K562 (cell line): Measurements from ENCODE around the gene RETREG1. TPM values are rescaled to one million over a fixed set of nuclear protein-coding genes. Genes with fewer than 3 reads are reported as not detected.

Experiments
- ATAC-seq: fragments of 200-7000 bp; cut with Tn5 transposase; 3 replicates; pipeline ENCODE4 v1.9.1; 2020; ENCODE audit warnings: moderate library complexity
- BruUV-seq: library from RNA; stranded (reverse); fragments of 400-500 nt; replicated peaks from 2 replicates; lab custom pipeline; 2021; lab: Mats Ljungman, UMichigan
- CTCF ChIA-PET: fragments of 300-600 bp; formaldehyde crosslinking; extraction: SDS; loops from one replicate; lab custom pipeline; 2021; ENCODE audit warnings: low intra/inter-chr PET ratio; lab: Yijun Ruan, JAX
- POLR2A ChIA-PET: fragments of 300-600, 350-650 bp; sonication (Branson Sonifier 250); formaldehyde crosslinking; extraction: SDS; loops from one replicate; lab custom pipeline; 2021; ENCODE audit warnings: antibody characterized with exemption, inconsistent platforms; lab: Yijun Ruan, JAX
- DNase-seq, 4 experiments: peaks; one replicate each; pipeline versions ENCODE4 v3.0.0 to v3.0.0-alpha.2; 2011 to 2018; ENCODE audit warnings: low spot score in 3 of 4, mixed read lengths in 3 of 4; ENCODE audit errors: extremely low read depth in 1 of 4
- FAIRE-seq: peaks from 2 replicates; lab custom pipeline; 2011; peaks lifted over from hg19 to GRCh38; lab: Jason Lieb, UNC
- H2AFZ ChIP-seq: 2 replicates; pipeline ENCODE4 v1.6.0; 2011; ENCODE audit warnings: low read depth, low read length, control low read depth, inconsistent platforms
- H3K27ac ChIP-seq: fragments of 200-600 bp; 3 replicates; pipeline ENCODE4 v1.8.0; 2011; ENCODE audit warnings: low read depth, mild to moderate bottlenecking, control low read depth, inconsistent platforms, low read length, moderate library complexity, mixed read lengths; ENCODE audit errors: extremely low read depth
- H3K27me3 ChIP-seq, 2 experiments: fragments of 300-600 bp in 1 of 2; 2 replicates in 1 of 2; 3 replicates in 1 of 2; pipeline versions ENCODE4 v1.6.0 to v1.8.0; 2011; ENCODE audit warnings: inconsistent platforms in 2 of 2, low read length in 2 of 2, mild to moderate bottlenecking in 1 of 2, mixed read lengths in 1 of 2, moderate library complexity in 1 of 2; ENCODE audit not compliant: control insufficient read depth in 2 of 2, insufficient read depth in 2 of 2
- H3K36me3 ChIP-seq: fragments of 300-600 bp; 3 replicates; pipeline ENCODE4 v1.8.0; 2011; ENCODE audit warnings: mild to moderate bottlenecking, low read length, inconsistent platforms; ENCODE audit not compliant: control insufficient read depth, insufficient read depth
- H3K4me1 ChIP-seq, 2 experiments: fragments of 200-600 bp in 1 of 2; replicated peaks in 1 of 2; 2 replicates in 1 of 2; 3 replicates in 1 of 2; pipeline versions ENCODE4 v1.5.1 to v1.8.0; 2011; ENCODE audit warnings: inconsistent platforms in 2 of 2, low read length in 2 of 2, mild to moderate bottlenecking in 1 of 2, mixed read lengths in 1 of 2, moderate library complexity in 1 of 2; ENCODE audit not compliant: control insufficient read depth in 2 of 2, insufficient read depth in 2 of 2
- H3K4me2 ChIP-seq: 2 replicates; pipeline ENCODE4 v1.6.1; 2011; ENCODE audit warnings: low read length, control low read depth, inconsistent platforms, mixed read lengths; ENCODE audit not compliant: insufficient read depth
- H3K4me3 ChIP-seq: fragments of 200-600 bp; sonication (generic), shearing (Covaris generic); 2 replicates; pipeline ENCODE4 v1.5.1; 2016; ENCODE audit warnings: control low read depth, inconsistent platforms
- H3K79me2 ChIP-seq: fragments of 200-600 bp; 3 replicates; pipeline ENCODE4 v1.8.0; 2011; ENCODE audit warnings: low read length, inconsistent platforms; ENCODE audit not compliant: control insufficient read depth, insufficient read depth
- H3K9ac ChIP-seq, 2 experiments: 2 replicates each; pipeline versions ENCODE4 v1.6.0 to v1.6.1; 2011; ENCODE audit warnings: low read depth in 2 of 2, low read length in 2 of 2, control low read depth in 1 of 2, inconsistent platforms in 1 of 2, mild to moderate bottlenecking in 1 of 2, mixed read lengths in 1 of 2; ENCODE audit not compliant: insufficient read depth in 1 of 2
- H3K9me1 ChIP-seq: one replicate; pipeline ENCODE4 v1.6.0; 2011; ENCODE audit warnings: inconsistent platforms, mild to moderate bottlenecking, low read length, moderate library complexity; ENCODE audit not compliant: control insufficient read depth, insufficient read depth
- H3K9me3 ChIP-seq: replicated peaks from 2 replicates; pipeline ENCODE4 v1.5.1; 2011; ENCODE audit warnings: low read depth, low read length, inconsistent platforms; ENCODE audit not compliant: control insufficient read depth, insufficient read depth
- H4K20me1 ChIP-seq: replicated peaks from 2 replicates; pipeline ENCODE4 v1.6.1; 2011; ENCODE audit warnings: low read length, inconsistent platforms, mixed read lengths; ENCODE audit not compliant: control insufficient read depth, insufficient read depth
- ARHGAP35 ChIP-seq: fragments of 450-650 bp; IDR thresholded peaks from 2 replicates; pipeline ENCODE4 v1.6.1; 2018; ENCODE audit not compliant: partially characterized antibody
- BCOR ChIP-seq: fragments of 450-650 bp; IDR thresholded peaks from 2 replicates; pipeline ENCODE4 v1.6.1; 2016
- EHMT2 ChIP-seq: fragments of 450-650 bp; IDR thresholded peaks from 2 replicates; pipeline ENCODE4 v1.6.1; 2018; ENCODE audit warnings: antibody characterized with exemption
- ETV5 ChIP-seq: sonication (generic); formaldehyde crosslinking; IDR thresholded peaks from 2 replicates; pipeline ENCODE4 v1.4.0; 2020; ENCODE audit warnings: low read depth, mild to moderate bottlenecking, missing genetic modification reagents
- FOS ChIP-seq: IDR thresholded peaks from 3 replicates; pipeline ENCODE4 v1.6.1; 2011; ENCODE audit not compliant: insufficient read length; ENCODE audit errors: extremely low read depth
- HDAC8 ChIP-seq: fragments of 450-650 bp; IDR thresholded peaks from 2 replicates; pipeline ENCODE4 v1.6.1; 2016; ENCODE audit warnings: mild to moderate bottlenecking, missing genetic modification characterization, moderate library complexity, missing compliant biosample characterization
- RBM14 ChIP-seq: fragments of 200-400 bp; formaldehyde crosslinking; IDR thresholded peaks from 2 replicates; pipeline ENCODE4 v1.6.1; 2018; ENCODE audit warnings: low read depth, mild to moderate bottlenecking, low read length, moderate library complexity, borderline replicate concordance; ENCODE audit not compliant: insufficient read depth
- THRAP3 ChIP-seq: fragments of 450-650 bp; IDR thresholded peaks from 2 replicates; pipeline ENCODE4 v1.6.1; 2016; ENCODE audit warnings: mild to moderate bottlenecking, inconsistent platforms, borderline replicate concordance
- ZEB2 ChIP-seq: fragments of 450-650 bp; IDR thresholded peaks from 2 replicates; pipeline ENCODE4 v1.6.1; 2016
- ZKSCAN1 ChIP-seq: fragments of 150-350 bp; IDR thresholded peaks from 2 replicates; pipeline ENCODE4 v1.6.1; 2016; ENCODE audit warnings: low read depth, low read length
- ZNF124 ChIP-seq: sonication (generic); formaldehyde crosslinking; IDR thresholded peaks from 2 replicates; pipeline ENCODE4 v1.8.1; 2022; ENCODE audit warnings: missing genetic modification reagents
- WGBS: fragments of 100-300 bp; shearing (Covaris generic); methylation state at CpG from one replicate; pipeline ENCODE4 v1.1.6; 2016; ENCODE audit warnings: low coverage, mixed read lengths; ENCODE audit not compliant: insufficient coverage; ENCODE audit errors: missing lambda C conversion rate; 5-methylcytosine and 5-hydroxymethylcytosine counted together
- in situ Hi-C: fragments of 300-500 bp; cut with MboI; formaldehyde crosslinking; loops from 4 replicates; pipeline ENCODE4 v1.15.0; 2018; ENCODE audit warnings: inconsistent platforms, mixed read lengths
- intact Hi-C: fragments of 100-400 bp; cut with micrococcal nuclease; formaldehyde crosslinking; loops from 2 replicates; pipeline ENCODE4 v1.14.2; 2022
- polyA plus RNA-seq, 8 experiments: library from polyadenylated mRNA; depleted of rRNA in 4 of 8; stranded (reverse) in 5 of 8; unstranded in 3 of 8; fragments of >200 nt; fragmentation: Nextera tagmentation in 2 of 8; fragmentation: Illumina TruSeq in 1 of 8; extraction: Ambion mirVana in 2 of 8; extraction: Trizol in 1 of 8; gene quantifications; 2 replicates each; pipeline versions ENCODE4 v1.2.1 to v1.2.3, GENCODE V29; 2011 to 2014; ENCODE audit warnings: inconsistent platforms in 1 of 8, missing spikeins in 1 of 8
- total RNA-seq, 7 experiments: library from RNA; depleted of rRNA in 6 of 7; stranded (reverse); fragments of >200 nt in 6 of 7; fragmentation: Illumina TruSeq in 2 of 7; extraction: Trizol in 2 of 7; gene quantifications; 2 replicates each; pipeline versions ENCODE4 v1.2.1 to v1.2.3, GENCODE V29; 2011 to 2021; ENCODE audit warnings: low replicate concordance in 1 of 7
- TF ChIP-seq, protein P1 (sequence below): fragments of 250-450 bp; sonication (Bioruptor Pico); IDR thresholded peaks from 2 replicates; pipeline ENCODE4 v1.5.1; 2021; ENCODE audit warnings: mild to moderate bottlenecking
- TF ChIP-seq, protein P2 (sequence below): fragments of 250-450 bp; sonication (Bioruptor Pico); IDR thresholded peaks from 2 replicates; pipeline ENCODE4 v1.6.1; 2021; ENCODE audit warnings: mild to moderate bottlenecking
- TF ChIP-seq, protein P3 (sequence below): IDR thresholded peaks from 3 replicates; pipeline ENCODE4 v1.6.1; 2011; ENCODE audit warnings: borderline replicate concordance, mild to moderate bottlenecking; ENCODE audit not compliant: insufficient read length, insufficient read depth
- TF ChIP-seq, protein P4 (sequence below): sonication (generic); formaldehyde crosslinking; IDR thresholded peaks from 2 replicates; pipeline ENCODE4 v1.8.0; 2023; ENCODE audit warnings: missing genetic modification reagents, mild to moderate bottlenecking, borderline replicate concordance

Gene RETREG1
- total and polyA plus RNA-seq, 9 of the 15 experiments (the other 6 are each of a cell fraction or from before 2014, with no cell fraction given), result 0.01 to 0.20 (median 0.08) TPM; not detected in 5

DNA sequence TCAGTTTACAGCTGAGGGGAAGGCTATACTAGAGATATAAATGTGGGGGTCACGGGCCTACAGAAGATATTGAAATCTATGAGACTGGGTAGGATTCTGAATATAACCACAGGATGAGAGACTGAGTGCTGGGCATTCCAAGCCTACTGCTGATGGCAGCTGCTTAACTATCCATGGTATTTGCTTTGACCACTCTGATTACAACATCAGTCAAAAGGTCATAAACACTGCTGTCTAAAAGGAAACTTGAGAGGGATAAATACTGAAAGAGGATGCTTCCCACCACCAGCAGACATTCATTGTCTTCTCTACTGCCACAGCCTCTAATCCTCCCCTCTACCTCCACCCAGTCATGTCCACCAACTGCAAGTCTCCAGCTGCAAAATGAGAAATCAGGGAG is 155.0 kb downstream of the RETREG1 start:
- 89% methylated on average over 1 of the region's 1 CpG for WGBS
- H3K36me3 ChIP-seq, result peaks cover 75% of the 10 kb centered on the region
- H3K27me3 ChIP-seq, result no peaks in the 10 kb centered on the region
- H3K79me2 ChIP-seq, result peaks cover 49% of the 10 kb centered on the region
- H3K9me1 ChIP-seq, result peaks cover 4% of the 10 kb centered on the region
- peaks cover 9% of the 10 kb centered on the region; the same call in 1 of the 2 replicates for H4K20me1 ChIP-seq
- peaks cover 2 to 15% of the 10 kb centered on the region in 2 experiments; a peak in 3 of 5 replicates for H3K4me1 ChIP-seq
- no peak overlapping the region for H2AFZ ChIP-seq
- H3K4me3 ChIP-seq, result no peak overlapping the region
- BruUV-seq, result no TSS peak
- H3K27ac ChIP-seq, result no peak overlapping the region
- DNase-seq (no peak), ATAC-seq (no peak), FAIRE-seq (no peak)
- intact Hi-C loops, result no loop called here
- no peak overlapping the region for H3K4me2 ChIP-seq
- CTCF ChIA-PET, result no interaction called here
- H3K9me3 ChIP-seq, result no peaks in the 10 kb centered on the region
- POLR2A ChIA-PET, result interaction anchor here (2.0 kb wide), 1 partner anchor 10 kb away, joined by 7 read pairs; no protein-coding TSS in a partner anchor
- in situ Hi-C loops, result no loop called here
- no peak overlapping the region for H3K9ac ChIP-seq
- TF ChIP-seq ETV5 (CRISPR knock-in tag) (no peak), FOS (no peak), EHMT2 (no peak), ZKSCAN1 (no peak), BCOR (no peak), RBM14 (no peak), ZEB2 (no peak), ZNF124 (CRISPR knock-in tag) (no peak), HDAC8 (tag) (no peak), THRAP3 (no peak), ARHGAP35 (no peak)
- TF ChIP-seq, protein P1, sequence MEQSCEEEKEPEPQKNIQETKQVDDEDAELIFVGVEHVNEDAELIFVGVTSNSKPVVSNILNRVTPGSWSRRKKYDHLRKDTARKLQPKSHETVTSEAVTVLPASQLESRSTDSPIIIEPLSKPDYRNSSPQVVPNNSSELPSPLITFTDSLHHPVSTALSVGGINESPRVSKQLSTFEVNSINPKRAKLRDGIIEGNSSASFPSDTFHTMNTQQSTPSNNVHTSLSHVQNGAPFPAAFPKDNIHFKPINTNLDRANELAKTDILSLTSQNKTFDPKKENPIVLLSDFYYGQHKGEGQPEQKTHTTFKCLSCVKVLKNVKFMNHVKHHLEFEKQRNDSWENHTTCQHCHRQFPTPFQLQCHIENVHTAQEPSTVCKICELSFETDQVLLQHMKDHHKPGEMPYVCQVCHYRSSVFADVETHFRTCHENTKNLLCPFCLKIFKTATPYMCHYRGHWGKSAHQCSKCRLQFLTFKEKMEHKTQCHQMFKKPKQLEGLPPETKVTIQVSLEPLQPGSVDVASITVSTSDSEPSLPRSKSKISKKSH (CRISPR knock-in tag), result no peak
- TF ChIP-seq, protein P2, sequence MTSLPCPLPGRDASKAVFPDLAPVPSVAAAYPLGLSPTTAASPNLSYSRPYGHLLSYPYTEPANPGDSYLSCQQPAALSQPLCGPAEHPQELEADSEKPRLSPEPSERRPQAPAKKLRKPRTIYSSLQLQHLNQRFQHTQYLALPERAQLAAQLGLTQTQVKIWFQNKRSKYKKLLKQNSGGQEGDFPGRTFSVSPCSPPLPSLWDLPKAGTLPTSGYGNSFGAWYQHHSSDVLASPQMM (CRISPR knock-in tag), result no peak
- TF ChIP-seq, protein P3, sequence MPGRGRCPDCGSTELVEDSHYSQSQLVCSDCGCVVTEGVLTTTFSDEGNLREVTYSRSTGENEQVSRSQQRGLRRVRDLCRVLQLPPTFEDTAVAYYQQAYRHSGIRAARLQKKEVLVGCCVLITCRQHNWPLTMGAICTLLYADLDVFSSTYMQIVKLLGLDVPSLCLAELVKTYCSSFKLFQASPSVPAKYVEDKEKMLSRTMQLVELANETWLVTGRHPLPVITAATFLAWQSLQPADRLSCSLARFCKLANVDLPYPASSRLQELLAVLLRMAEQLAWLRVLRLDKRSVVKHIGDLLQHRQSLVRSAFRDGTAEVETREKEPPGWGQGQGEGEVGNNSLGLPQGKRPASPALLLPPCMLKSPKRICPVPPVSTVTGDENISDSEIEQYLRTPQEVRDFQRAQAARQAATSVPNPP, result no peak
- TF ChIP-seq, protein P4, sequence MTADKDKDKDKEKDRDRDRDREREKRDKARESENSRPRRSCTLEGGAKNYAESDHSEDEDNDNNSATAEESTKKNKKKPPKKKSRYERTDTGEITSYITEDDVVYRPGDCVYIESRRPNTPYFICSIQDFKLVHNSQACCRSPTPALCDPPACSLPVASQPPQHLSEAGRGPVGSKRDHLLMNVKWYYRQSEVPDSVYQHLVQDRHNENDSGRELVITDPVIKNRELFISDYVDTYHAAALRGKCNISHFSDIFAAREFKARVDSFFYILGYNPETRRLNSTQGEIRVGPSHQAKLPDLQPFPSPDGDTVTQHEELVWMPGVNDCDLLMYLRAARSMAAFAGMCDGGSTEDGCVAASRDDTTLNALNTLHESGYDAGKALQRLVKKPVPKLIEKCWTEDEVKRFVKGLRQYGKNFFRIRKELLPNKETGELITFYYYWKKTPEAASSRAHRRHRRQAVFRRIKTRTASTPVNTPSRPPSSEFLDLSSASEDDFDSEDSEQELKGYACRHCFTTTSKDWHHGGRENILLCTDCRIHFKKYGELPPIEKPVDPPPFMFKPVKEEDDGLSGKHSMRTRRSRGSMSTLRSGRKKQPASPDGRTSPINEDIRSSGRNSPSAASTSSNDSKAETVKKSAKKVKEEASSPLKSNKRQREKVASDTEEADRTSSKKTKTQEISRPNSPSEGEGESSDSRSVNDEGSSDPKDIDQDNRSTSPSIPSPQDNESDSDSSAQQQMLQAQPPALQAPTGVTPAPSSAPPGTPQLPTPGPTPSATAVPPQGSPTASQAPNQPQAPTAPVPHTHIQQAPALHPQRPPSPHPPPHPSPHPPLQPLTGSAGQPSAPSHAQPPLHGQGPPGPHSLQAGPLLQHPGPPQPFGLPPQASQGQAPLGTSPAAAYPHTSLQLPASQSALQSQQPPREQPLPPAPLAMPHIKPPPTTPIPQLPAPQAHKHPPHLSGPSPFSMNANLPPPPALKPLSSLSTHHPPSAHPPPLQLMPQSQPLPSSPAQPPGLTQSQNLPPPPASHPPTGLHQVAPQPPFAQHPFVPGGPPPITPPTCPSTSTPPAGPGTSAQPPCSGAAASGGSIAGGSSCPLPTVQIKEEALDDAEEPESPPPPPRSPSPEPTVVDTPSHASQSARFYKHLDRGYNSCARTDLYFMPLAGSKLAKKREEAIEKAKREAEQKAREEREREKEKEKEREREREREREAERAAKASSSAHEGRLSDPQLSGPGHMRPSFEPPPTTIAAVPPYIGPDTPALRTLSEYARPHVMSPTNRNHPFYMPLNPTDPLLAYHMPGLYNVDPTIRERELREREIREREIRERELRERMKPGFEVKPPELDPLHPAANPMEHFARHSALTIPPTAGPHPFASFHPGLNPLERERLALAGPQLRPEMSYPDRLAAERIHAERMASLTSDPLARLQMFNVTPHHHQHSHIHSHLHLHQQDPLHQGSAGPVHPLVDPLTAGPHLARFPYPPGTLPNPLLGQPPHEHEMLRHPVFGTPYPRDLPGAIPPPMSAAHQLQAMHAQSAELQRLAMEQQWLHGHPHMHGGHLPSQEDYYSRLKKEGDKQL (CRISPR knock-in tag), result no peak
